OCI-LY7 (cell line): ENCODE data around the gene EEF1AKMT1. TPM values are rescaled to one million over a fixed set of nuclear protein-coding genes. Genes with fewer than 3 reads are reported as not detected.
"Not testable (repeated sequence)": the region's sequence is repeated elsewhere in the genome, so short reads cannot be mapped to it uniquely, and the experiment has no call there.

Experiments used
- BruUV-seq: library from RNA; stranded (reverse); fragments of 400-500 nt; replicated peaks from 2 replicates; lab custom pipeline; 2021; lab: Mats Ljungman, UMichigan
- CTCF ChIA-PET: fragments of 300-600 bp; sonication (Branson Sonifier 250); formaldehyde crosslinking; loops from one replicate; lab custom pipeline; 2022; ENCODE audit warnings: antibody characterized with exemption; ENCODE audit not compliant: unreplicated experiment; lab: Charles Lee
- POLR2A ChIA-PET: fragments of 300-600 bp; sonication (Branson Sonifier 250); formaldehyde crosslinking; loops from one replicate; lab custom pipeline; 2022; ENCODE audit warnings: antibody characterized with exemption; lab: Charles Lee
- DNase-seq: peaks from one replicate; pipeline ENCODE4 v3.0.0-alpha.2; 2015; ENCODE audit warnings: low spot score
- H2AFZ ChIP-seq: fragments of 200-600 bp; sonication (generic), shearing (Covaris generic); 2 replicates; pipeline ENCODE4 v1.6.1; 2014; ENCODE audit warnings: mild to moderate bottlenecking, antibody characterized with exemption, low read length, moderate library complexity
- H3K27ac ChIP-seq: fragments of 200-600 bp; sonication (generic); 2 replicates; pipeline ENCODE4 v1.5.1; 2014; ENCODE audit warnings: mixed run types, low read depth, mild to moderate bottlenecking, moderate library complexity, low read length, inconsistent platforms; ENCODE audit not compliant: poor library complexity, severe bottlenecking
- H3K36me3 ChIP-seq: fragments of 200-600 bp; sonication (generic); 2 replicates; pipeline ENCODE4 v1.6.1; 2014; ENCODE audit warnings: mild to moderate bottlenecking, antibody characterized with exemption, low read length, moderate library complexity, mixed read lengths; ENCODE audit not compliant: insufficient read depth
- H3K4me1 ChIP-seq: fragments of 200-600 bp; sonication (generic); 2 replicates; pipeline ENCODE4 v1.5.1; 2014; ENCODE audit warnings: mild to moderate bottlenecking, low read length; ENCODE audit not compliant: insufficient read depth, poor library complexity, severe bottlenecking
- H3K4me2 ChIP-seq: fragments of 200-600 bp; sonication (generic); 2 replicates; pipeline ENCODE4 v1.6.1; 2014; ENCODE audit warnings: mild to moderate bottlenecking, low read length
- H3K4me3 ChIP-seq: fragments of 200-600 bp; sonication (generic); 2 replicates; pipeline ENCODE4 v1.5.1; 2014; ENCODE audit warnings: mild to moderate bottlenecking, low read depth, low read length; ENCODE audit not compliant: poor library complexity, severe bottlenecking
- H3K79me2 ChIP-seq: fragments of 200-600 bp; sonication (generic); 2 replicates; pipeline ENCODE4 v1.6.1; 2016; ENCODE audit warnings: low read depth, mild to moderate bottlenecking, low read length, moderate library complexity, mixed read lengths; ENCODE audit not compliant: insufficient read depth
- H3K9me2 ChIP-seq: fragments of 200-600 bp; sonication (generic); 2 replicates; pipeline ENCODE4 v1.6.1; 2016; ENCODE audit warnings: mild to moderate bottlenecking, low read length, mixed read lengths; ENCODE audit not compliant: insufficient read depth
- H3K9me3 ChIP-seq: fragments of 200-600 bp; sonication (generic); 2 replicates; pipeline ENCODE4 v1.6.1; 2014; ENCODE audit warnings: mild to moderate bottlenecking, mixed run types, low read length, mixed read lengths
- H4K20me1 ChIP-seq: fragments of 200-600 bp; sonication (generic); 2 replicates; pipeline ENCODE4 v1.6.1; 2014; ENCODE audit warnings: mild to moderate bottlenecking, antibody characterized with exemption, low read length, moderate library complexity, mixed read lengths; ENCODE audit not compliant: insufficient read depth
- CTCF ChIP-seq: fragments of 200-600 bp; sonication (generic); conservative IDR thresholded peaks from 2 replicates; pipeline ENCODE4 v1.5.1; 2014; ENCODE audit warnings: mild to moderate bottlenecking, antibody characterized with exemption, low read length, moderate library complexity, mixed read lengths
- EZH2phosphoT487 ChIP-seq: fragments of 200-600 bp; sonication (generic); IDR thresholded peaks from 2 replicates; pipeline ENCODE4 v1.6.1; 2018; ENCODE audit warnings: low read depth, borderline replicate concordance, mild to moderate bottlenecking, mixed run types, antibody characterized with exemption, low read length, moderate library complexity, mixed read lengths
- intact Hi-C: fragments of 100-400 bp; cut with micrococcal nuclease; formaldehyde crosslinking; loops from one replicate; pipeline ENCODE4 v1.10.0; 2022; ENCODE audit not compliant: unreplicated experiment
- total RNA-seq, 2 experiments: library from RNA; depleted of rRNA in 1 of 2; stranded (reverse); fragments of >200 nt in 1 of 2; shearing (Covaris generic) in 1 of 2; gene quantifications; 2 replicates each; pipeline ENCODE4 v1.2.3, GENCODE V29; 2014 to 2022

EEF1AKMT1 gene
- total RNA-seq, 2 experiments from 2014 or later, result 1.5 to 2.5 TPM

GRCh38 chr13:20749377-20749776 lies 24.4 kb downstream of the EEF1AKMT1 start:
- Histone ChIP-seq H3K36me3 (no peaks in the 10 kb centered on the region), H3K79me2 (no peaks in the 10 kb centered on the region), H3K4me1 (no peaks in the 10 kb centered on the region), H4K20me1 (no peaks in the 10 kb centered on the region), H3K27ac (no peak overlapping the region), H3K9me3 (peaks cover 19% of the 10 kb centered on the region; the same call in 1 of the 2 replicates), H3K4me3 (no peak overlapping the region), H3K4me2 (no peak overlapping the region), H2AFZ (no peak overlapping the region), H3K9me2 (no peaks in the 10 kb centered on the region)
- intact Hi-C loops, result no loop called here
- DNase-seq, result no peak
- ChIA-PET POLR2A (interaction anchor here (0.5 to 0.6 kb wide), 3 partner anchors 39 to 1035 kb away, joined by 3 to 6 read pairs (median 5); no protein-coding TSS in a partner anchor), CTCF (no interaction called here)
- no TSS peak for BruUV-seq
- TF ChIP-seq CTCF (no peak), EZH2phosphoT487 (no peak)

DNA sequence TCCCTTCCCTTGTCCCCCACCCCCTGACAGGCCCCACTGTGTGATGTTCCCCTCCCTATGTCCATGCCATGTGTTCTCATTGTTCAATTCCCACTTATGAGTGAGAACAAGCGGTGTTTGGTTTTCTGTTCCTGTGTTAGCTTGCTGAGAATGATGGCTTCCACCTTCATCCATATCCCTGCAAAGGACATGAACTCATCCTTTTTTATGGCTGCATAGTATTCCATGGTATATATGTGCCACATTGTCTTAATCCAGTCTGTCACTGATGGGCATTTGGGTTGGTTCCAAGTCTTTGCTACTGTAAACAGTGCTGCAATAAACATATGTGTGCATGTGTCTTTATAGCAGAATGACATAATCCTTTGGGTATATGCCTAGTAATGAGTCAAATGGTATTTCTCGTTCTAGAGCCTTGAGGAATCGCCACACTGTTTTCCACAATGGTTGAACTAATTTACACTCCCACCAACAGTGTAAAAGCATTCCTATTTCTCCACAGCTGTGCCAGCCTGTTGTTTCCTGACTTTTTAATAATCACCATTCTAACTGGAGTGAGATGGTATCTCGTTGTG lies 29.8 kb downstream of the EEF1AKMT1 start:
- CTCF ChIA-PET, DNase-seq, H4K20me1 ChIP-seq, H3K9me3 ChIP-seq, POLR2A ChIA-PET, H3K27ac ChIP-seq, H3K4me3 ChIP-seq, H3K36me3 ChIP-seq, H2AFZ ChIP-seq, intact Hi-C loops, H3K4me1 ChIP-seq, H3K4me2 ChIP-seq, H3K79me2 ChIP-seq, H3K9me2 ChIP-seq, BruUV-seq: not testable (repeated sequence)

DNA sequence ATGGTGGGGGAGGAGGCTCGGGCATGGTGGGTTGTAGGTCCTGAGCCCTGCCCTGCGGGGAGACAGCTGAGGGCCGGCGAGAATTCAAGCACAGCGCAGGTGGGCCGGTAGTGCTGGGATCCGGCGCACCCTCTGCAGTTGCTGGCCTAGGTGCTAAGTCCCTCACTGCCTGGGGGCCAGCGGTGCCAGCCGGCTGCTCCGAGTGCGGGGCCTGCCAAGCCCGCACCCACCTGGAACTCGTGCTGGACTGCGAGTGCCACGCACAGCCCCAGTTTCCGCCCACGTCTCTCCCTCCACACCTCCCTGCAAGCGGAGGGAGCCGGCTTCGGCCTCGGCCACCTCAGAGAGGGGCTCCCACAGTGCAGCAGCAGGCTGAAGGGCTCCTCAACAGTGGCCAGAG lies 33.7 kb downstream of the EEF1AKMT1 start:
- intact Hi-C loops, result no loop called here
- no peak for DNase-seq
- no peak overlapping the region for H3K27ac ChIP-seq
- H3K79me2 ChIP-seq, result no peaks in the 10 kb centered on the region
- no peak overlapping the region for H2AFZ ChIP-seq
- H3K9me3 ChIP-seq, result no peaks in the 10 kb centered on the region
- no peaks in the 10 kb centered on the region for H3K9me2 ChIP-seq
- POLR2A ChIA-PET, result interaction anchor here (0.6 kb wide), 1 partner anchor 151 kb away, joined by 4 read pairs; no protein-coding TSS in a partner anchor
- CTCF ChIA-PET, result no interaction called here
- no peaks in the 10 kb centered on the region for H3K36me3 ChIP-seq
- no peak overlapping the region for H3K4me3 ChIP-seq
- BruUV-seq, result no TSS peak
- no peaks in the 10 kb centered on the region for H3K4me1 ChIP-seq
- no peak overlapping the region for H3K4me2 ChIP-seq
- TF ChIP-seq EZH2phosphoT487 (no peak), CTCF (no peak)
- no peaks in the 10 kb centered on the region for H4K20me1 ChIP-seq
